Measurements from ENCODE around the gene C5orf52.
"Not testable (repeated sequence)": the region's sequence is repeated elsewhere in the genome, so short reads cannot be mapped to it uniquely, and the experiment has no call there.

Gene C5orf52

GRCh38 chr5:157722895-157723294 is 51.6 kb downstream of the C5orf52 start:
- DNase-seq (ENCODE audit: low read depth in 2 of 2): not testable (repeated sequence)

GRCh38 chr5:157726607-157727006 is 55.3 kb downstream of the C5orf52 start:
- not testable (repeated sequence) for DNase-seq (ENCODE audit: low read depth in 2 of 2)

GRCh38 chr5:157727858-157728257 is 56.5 kb downstream of the C5orf52 start:
- DNase-seq (ENCODE audit: low read depth in 2 of 2): not testable (repeated sequence)
